ENCODE measurements around the gene SMOC2. TPM values are rescaled to one million over a fixed set of nuclear protein-coding genes. Genes with fewer than 3 reads are reported as not detected.

The SMOC2 gene
- total RNA-seq, 1 donor from 2014 or later, result 12.6 TPM

GRCh38 chr6:168490757-168491156, 49.8 kb downstream of the SMOC2 start:
- no peak overlapping the region for H3K4me3 ChIP-seq
- no peaks in the 10 kb centered on the region for H3K4me1 ChIP-seq
- no peaks in the 10 kb centered on the region for H3K27me3 ChIP-seq (ENCODE audit: low read depth)
- H3K27ac ChIP-seq, result no peak overlapping the region
- no peaks in the 10 kb centered on the region for H3K9me3 ChIP-seq
- ATAC-seq (no peak), DNase-seq (no peak)
- intact Hi-C loops (cut with DNase I), result no loop called here
- H3K36me3 ChIP-seq, result no peaks in the 10 kb centered on the region
- TF ChIP-seq, protein P1, sequence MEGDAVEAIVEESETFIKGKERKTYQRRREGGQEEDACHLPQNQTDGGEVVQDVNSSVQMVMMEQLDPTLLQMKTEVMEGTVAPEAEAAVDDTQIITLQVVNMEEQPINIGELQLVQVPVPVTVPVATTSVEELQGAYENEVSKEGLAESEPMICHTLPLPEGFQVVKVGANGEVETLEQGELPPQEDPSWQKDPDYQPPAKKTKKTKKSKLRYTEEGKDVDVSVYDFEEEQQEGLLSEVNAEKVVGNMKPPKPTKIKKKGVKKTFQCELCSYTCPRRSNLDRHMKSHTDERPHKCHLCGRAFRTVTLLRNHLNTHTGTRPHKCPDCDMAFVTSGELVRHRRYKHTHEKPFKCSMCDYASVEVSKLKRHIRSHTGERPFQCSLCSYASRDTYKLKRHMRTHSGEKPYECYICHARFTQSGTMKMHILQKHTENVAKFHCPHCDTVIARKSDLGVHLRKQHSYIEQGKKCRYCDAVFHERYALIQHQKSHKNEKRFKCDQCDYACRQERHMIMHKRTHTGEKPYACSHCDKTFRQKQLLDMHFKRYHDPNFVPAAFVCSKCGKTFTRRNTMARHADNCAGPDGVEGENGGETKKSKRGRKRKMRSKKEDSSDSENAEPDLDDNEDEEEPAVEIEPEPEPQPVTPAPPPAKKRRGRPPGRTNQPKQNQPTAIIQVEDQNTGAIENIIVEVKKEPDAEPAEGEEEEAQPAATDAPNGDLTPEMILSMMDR (IDR thresholded peaks at IDR 0.05), result no peak

DNA sequence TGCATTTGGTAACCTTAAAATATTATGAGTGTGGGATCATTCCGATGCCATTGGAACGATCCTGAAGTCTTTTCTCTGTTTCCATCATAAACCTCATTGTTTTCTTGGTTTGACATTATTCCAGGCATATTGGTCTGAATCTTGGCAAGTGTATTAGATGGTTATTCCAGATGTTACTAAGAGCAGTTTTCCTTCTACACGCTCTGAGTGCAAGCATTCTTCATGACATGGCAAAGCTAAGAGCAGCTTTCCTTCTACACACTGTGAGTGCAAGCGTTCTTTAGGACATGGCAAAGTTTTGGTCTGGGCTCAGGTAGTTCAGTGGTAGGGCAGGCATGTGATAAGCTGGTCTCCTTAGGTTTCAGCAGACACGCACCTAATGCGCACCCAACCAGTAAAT, 53.0 kb downstream of the SMOC2 start:
- intact Hi-C loops (cut with DNase I), result no loop called here
- TF ChIP-seq, protein P1 (IDR thresholded peaks at IDR 0.05), result no peak
- H3K4me1 ChIP-seq, result peaks cover 8% of the 10 kb centered on the region
- no peak overlapping the region for H3K27ac ChIP-seq
- no peak overlapping the region for H3K4me3 ChIP-seq
- H3K9me3 ChIP-seq, result no peaks in the 10 kb centered on the region
- ATAC-seq, result no peak
- DNase-seq, result no peak
- no peaks in the 10 kb centered on the region for H3K36me3 ChIP-seq
- peaks cover 6% of the 10 kb centered on the region for H3K27me3 ChIP-seq (ENCODE audit: low read depth)

DNA sequence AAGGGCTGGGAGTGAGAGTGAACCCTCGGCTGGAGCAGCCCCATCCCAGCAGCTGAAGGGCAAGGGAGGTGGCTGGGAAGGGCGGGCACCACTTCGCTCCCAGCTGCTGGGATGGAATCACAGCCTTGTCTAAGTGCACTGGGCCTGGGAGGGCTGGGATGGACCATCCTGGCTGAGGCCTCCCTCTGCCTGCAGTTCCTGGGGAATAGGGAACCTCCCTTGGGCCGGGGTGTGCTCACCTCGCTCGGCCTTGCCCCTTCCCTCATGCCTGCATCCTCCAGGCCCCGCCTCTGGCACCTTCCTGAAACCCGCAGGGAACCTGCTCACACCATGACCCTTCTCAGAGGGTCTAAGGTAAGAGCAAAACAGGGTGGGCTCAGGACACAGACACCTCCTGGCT, 53.7 kb downstream of the SMOC2 start:
- no peak overlapping the region for H3K27ac ChIP-seq
- H3K4me1 ChIP-seq, result peaks cover 8% of the 10 kb centered on the region
- DNase-seq (no peak), ATAC-seq (peak in 1 of 2 donors; percentile 12)
- intact Hi-C loops (cut with DNase I), result no loop called here
- H3K36me3 ChIP-seq, result no peaks in the 10 kb centered on the region
- H3K9me3 ChIP-seq, result no peaks in the 10 kb centered on the region
- H3K27me3 ChIP-seq (ENCODE audit: low read depth), result peaks cover 6% of the 10 kb centered on the region
- TF ChIP-seq, protein P1 (IDR thresholded peaks at IDR 0.05), result no peak
- H3K4me3 ChIP-seq, result no peak overlapping the region

DNA sequence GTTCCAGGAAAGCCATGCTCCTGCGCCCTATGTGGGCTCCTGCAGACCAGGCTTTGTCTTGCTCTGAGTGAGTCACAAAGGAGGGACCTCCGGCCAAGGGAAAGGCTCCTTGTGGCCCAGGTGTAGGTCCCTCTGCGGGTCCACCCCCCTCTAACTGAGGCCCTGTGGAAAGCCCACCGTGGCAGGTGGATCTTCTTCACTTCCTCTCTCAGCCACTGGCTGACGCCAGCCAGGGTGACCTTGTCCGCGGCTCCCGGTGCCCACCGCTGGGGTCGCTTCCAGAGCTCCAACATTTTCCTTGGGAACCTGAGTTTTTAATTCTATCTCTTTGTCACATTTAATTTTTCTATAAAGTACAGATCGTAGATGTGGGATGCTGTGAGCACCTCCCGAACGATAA, 54.1 kb downstream of the SMOC2 start:
- no peaks in the 10 kb centered on the region for H3K36me3 ChIP-seq
- peaks cover 8% of the 10 kb centered on the region for H3K4me1 ChIP-seq
- DNase-seq (no peak), ATAC-seq (peak in 1 of 2 donors; percentile 34)
- no peaks in the 10 kb centered on the region for H3K9me3 ChIP-seq
- intact Hi-C loops (cut with DNase I), result no loop called here
- TF ChIP-seq, protein P1 (IDR thresholded peaks at IDR 0.05), result no peak
- no peak overlapping the region for H3K4me3 ChIP-seq
- peaks cover 6% of the 10 kb centered on the region for H3K27me3 ChIP-seq (ENCODE audit: low read depth)
- H3K27ac ChIP-seq, result no peak overlapping the region

DNA sequence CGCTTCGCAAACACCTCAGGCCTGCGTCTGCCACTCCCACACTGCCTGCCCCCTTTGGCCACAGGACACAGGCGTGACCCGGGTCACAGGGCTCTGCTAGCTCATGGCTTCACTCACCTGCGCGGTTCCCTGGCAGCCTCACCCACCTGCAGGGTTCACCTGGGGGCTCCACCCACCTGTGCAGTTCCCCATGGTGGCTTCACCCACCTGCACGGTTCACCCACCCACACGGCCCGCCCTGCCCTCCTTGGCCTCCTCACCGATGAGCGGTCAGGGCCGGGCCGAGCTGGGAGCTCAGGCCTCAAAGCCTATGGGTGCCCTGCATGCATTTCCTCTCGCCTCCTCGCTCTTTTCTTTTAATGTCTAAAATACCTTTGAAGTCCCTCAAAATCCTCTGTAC, 54.7 kb downstream of the SMOC2 start:
- H3K27ac ChIP-seq, result no peak overlapping the region
- intact Hi-C loops (cut with DNase I), result no loop called here
- TF ChIP-seq, protein P1 (IDR thresholded peaks at IDR 0.05), result no peak
- ATAC-seq, result peak in 1 of 2 donors; percentile 23
- no peaks in the 10 kb centered on the region for H3K9me3 ChIP-seq
- peaks cover 8% of the 10 kb centered on the region for H3K4me1 ChIP-seq
- H3K36me3 ChIP-seq, result no peaks in the 10 kb centered on the region
- H3K4me3 ChIP-seq, result no peak overlapping the region
- H3K27me3 ChIP-seq (ENCODE audit: low read depth), result peaks cover 6% of the 10 kb centered on the region
- DNase-seq, result no peak

Data from lower lobe of right lung (tissue), 2 donors.